ENCODE results near the gene RECK.
A peak's percentile ranks its signal among the peaks of the same experiment; 100 is the strongest.
"Not testable (repeated sequence)": the region's sequence is repeated elsewhere in the genome, so short reads cannot be mapped to it uniquely, and the experiment has no call there.

Gene RECK, protein sequence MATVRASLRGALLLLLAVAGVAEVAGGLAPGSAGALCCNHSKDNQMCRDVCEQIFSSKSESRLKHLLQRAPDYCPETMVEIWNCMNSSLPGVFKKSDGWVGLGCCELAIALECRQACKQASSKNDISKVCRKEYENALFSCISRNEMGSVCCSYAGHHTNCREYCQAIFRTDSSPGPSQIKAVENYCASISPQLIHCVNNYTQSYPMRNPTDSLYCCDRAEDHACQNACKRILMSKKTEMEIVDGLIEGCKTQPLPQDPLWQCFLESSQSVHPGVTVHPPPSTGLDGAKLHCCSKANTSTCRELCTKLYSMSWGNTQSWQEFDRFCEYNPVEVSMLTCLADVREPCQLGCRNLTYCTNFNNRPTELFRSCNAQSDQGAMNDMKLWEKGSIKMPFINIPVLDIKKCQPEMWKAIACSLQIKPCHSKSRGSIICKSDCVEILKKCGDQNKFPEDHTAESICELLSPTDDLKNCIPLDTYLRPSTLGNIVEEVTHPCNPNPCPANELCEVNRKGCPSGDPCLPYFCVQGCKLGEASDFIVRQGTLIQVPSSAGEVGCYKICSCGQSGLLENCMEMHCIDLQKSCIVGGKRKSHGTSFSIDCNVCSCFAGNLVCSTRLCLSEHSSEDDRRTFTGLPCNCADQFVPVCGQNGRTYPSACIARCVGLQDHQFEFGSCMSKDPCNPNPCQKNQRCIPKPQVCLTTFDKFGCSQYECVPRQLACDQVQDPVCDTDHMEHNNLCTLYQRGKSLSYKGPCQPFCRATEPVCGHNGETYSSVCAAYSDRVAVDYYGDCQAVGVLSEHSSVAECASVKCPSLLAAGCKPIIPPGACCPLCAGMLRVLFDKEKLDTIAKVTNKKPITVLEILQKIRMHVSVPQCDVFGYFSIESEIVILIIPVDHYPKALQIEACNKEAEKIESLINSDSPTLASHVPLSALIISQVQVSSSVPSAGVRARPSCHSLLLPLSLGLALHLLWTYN

DNA sequence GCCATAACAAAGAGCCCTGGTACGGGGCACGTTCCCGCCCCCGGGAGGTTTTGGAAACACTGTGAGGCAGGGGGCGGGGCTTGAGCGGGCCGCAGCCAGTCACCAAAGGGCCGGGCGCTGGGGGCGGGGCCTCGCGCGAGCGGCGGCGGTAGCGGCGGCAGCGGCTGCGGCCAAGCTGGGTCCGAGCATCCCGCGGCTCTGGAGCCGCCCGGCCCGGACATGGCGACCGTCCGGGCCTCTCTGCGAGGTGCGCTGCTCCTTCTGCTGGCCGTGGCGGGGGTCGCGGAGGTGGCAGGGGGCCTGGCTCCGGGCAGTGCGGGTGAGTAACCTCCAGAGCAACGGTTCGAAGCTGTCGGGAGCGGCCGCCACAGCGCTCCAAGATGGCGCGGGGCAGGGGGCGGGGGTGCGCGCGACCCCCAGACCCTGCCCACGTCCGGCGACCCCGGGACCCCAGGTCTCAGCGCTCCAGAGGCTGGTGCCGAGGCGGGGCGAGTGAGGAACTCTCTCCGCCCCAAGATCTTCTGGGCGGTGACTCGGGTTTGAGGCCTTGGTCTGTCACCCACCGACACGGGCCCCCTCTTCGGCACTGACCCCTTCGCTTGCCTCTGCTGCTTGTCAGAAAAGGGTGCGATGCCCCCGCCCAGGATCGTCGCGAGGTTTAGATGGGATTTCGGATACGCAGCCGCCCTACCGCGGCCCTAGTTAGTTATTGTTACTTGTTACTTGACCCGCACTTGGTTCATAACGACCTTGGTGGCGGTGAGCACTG is at the start of gene RECK:
Gene RECK, plus strand, starts transcription at position 134 of the 769 bp plus-strand sequence. Its CDS starts 86 bp downstream, at position 220.
- peak; percentile 72 for DNase-seq (ENCODE audit: low read depth)

DNA sequence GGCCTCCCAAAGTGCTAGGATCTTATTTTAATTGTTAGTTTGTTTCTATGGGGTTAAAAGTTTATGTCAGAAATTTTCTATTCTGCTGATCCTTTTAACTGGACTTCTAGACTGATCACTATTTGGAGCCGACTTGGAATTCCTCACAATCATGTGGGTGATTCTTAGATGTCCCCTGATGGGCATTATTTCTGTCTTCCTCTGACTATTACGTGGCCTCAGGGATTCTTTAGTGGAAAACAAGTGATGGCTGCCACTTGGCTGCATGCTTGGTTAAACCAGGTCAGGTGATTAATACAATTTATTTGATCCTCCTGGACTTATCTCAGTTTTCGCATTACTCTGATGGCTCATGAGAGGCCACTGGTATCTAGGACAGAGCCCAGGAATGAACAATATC is 46.6 kb upstream of the RECK start:
- no peak for DNase-seq (ENCODE audit: low read depth)

DNA sequence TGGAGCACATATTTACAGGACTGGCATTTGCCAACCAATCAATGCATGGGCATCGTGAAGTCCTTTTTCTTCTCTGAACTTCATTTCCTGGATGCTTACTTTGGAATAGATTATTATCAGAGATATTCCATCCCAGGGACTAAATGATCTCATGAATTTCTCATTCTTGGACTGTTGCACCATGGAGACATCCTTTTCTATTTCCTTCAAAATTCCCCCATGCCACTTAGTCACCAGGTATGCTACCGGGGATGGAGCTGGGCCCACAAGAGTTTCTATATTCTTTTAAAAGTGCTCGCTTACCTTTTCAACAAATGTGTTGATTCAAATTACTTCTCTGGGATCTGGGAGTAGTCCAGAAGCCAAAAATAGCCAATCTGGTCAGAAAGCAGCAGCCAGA is 43.6 kb upstream of the RECK start:
- not testable (repeated sequence) for DNase-seq (ENCODE audit: low read depth)

DNA sequence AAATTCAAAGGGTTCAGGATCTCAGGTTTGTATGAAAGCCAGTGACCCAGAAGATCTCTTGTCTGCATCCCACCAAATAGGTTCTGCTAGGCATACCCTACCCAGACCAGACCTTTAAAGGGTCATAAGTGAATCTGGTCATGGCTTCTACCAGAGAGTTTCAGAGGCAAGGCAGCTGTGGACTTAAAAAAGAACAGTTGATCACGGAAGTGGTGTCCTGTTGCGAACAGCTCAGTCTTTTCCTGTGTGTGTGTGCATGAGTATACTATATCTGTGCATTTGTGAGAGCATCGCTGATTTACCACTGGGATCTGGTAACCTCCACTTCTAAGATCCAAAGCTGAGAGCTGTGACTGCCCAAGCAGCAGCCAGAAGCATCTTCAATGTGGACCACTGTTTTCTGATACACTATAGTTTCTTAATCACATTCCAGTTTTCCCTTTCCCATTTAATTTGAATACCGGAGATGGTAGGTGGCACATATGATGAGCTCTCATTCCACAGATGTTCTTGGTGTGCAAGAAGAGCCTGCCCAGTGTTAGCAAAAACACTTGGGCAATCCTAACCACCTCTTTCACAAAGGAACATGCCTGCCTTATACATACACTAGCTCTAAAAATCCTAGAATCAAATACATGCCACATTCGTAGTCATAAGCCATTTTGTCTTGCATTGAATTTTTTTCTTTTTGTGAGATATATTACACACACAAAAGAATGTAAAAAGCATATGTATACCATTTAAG is 42.6 kb upstream of the RECK start:
- DNase-seq (ENCODE audit: low read depth), result no peak

DNA sequence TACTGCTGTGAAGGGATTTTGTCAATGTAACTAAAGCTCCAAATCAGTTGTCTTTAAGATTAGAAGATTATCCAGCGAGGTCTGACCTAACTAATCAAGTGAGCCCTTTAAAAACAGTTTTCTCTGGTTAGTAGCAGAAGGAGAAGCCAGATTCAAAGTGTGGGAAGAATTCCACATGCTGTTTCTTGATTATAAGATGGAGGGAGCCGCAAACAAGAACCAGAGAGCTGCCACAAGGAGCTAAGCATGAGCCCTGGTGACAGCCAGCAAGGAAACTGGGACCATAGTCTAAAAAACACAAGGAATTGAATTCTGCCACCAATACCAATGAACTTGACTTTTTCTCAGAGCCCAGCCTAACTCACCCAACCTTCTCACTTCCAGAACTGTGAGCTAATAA is 41.8 kb upstream of the RECK start:
- DNase-seq (ENCODE audit: low read depth), result no peak

DNA sequence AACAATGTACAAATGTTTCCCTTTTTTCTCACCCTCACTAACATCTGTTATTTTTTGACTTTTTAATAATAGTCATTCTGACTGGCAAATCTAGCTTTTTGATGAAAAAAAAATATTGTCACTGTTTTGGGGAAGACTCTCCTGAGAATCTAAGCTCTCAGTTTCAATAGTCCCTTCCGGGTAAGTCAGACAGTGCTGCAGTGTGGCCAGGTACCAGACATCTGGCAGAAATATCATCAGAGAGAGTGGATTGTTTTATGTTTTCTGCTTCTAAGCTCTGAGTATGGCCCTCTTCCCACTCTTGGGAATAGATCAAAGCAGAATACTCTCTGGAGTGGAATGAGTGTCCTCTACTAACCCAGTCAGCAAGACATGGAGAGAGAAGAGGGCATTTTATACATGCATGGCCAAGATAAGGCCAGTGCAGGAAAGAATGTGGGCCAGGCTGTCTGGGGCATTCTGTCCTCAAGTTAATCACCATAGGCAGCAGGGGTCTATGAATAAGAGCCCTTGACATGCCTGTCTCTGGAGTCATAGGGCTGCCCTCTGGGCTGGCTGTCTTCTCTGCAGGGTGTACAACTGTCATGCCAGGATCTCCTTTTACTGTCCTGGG is 40.2 kb upstream of the RECK start:
- DNase-seq (ENCODE audit: low read depth), result no peak

DNA sequence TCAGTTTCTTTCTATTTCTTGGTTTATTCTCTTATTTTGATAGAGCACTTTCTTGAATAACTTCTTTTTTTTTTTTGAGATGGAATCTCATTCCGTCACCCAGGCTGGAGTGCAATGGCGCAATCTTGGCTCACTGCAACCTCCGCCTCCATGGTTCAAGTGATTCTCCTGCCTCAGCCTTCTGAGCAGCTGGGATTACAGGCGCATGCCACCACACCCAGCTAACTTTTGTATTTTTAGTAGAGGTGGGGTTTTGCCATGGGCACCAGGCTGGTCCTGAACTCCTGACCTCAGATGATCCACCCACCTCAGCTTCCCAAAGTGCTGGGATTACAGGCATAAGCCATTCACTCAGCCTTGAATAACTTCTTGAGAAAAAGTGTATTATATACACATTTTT is 39.7 kb upstream of the RECK start:
- DNase-seq (ENCODE audit: low read depth), result not testable (repeated sequence)

DNA sequence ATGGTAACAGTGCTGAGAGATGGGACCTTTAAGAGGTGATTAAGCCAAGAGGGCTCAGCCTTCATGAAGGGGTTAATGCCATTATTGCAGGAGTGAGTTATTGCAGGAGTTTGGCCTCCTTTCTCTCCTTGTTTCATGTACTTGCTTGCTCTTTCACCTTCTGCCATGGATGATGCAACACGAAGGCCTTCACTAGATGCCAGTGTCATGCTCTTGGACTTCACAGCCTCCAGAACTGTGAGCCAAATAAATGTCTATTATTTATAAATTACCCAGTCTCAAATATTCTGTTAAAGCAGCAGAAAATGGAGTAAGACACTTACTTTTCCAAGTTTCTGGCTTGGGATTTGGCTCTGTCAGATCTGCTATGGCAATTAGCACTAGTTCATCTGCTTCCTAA is 38.4 kb upstream of the RECK start:
- DNase-seq (ENCODE audit: low read depth), result no peak

DNA sequence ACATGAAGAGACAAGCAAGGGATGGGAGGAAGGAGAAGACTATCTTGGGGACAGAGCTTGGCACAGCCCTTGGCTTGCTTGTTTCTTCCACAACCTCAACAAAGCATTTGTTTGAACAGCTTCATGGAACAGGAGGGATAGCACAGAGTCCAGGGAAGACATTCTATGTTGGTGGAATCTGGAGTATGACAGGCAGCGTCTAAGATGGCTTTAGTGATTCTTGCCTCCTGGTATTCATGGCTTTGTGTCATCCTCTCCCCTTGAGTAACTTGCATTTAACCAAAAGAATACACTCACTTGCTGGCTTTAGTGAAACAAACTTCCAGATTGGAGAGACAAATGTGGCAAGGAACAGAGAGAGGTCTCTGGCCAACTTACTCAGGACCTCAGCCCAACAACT is 30.8 kb upstream of the RECK start:
- no peak for DNase-seq (ENCODE audit: low read depth)

DNA sequence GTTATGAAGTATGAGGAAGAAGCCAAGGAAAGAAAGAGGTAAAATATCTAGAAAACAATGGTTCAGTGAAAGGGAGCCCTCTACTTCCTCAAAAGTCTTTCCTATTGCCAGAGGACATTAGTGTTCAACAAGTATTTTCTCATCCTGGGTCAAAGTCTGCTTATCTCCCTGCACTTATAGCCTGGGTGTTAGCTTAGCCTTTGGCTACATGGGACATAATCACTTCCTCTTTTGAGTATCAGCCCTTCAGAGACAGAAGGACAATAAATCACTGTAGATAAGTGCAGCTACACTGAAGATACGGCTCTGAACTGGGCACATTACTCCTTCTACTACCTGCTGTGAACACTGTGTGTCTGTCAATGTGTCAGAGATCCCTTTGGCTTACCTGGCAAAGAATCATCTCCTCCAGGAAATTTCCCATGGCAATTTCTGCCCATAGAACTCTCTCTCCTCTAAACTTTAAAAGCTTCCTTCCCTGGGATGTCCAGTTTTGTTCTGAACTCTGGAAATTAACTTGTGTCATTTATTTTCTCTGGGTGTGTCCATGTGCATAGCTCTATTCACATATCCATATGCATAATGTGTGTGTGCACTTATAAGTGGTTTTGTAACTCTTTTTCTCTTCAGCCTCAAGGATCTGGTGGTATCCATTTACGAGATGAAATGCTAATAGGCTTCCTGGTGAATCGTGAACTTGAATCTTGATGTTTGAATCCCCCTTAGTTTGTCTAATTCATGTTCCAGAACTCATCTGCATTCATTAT is 30.0 kb upstream of the RECK start:
- no peak for DNase-seq (ENCODE audit: low read depth)

DNA sequence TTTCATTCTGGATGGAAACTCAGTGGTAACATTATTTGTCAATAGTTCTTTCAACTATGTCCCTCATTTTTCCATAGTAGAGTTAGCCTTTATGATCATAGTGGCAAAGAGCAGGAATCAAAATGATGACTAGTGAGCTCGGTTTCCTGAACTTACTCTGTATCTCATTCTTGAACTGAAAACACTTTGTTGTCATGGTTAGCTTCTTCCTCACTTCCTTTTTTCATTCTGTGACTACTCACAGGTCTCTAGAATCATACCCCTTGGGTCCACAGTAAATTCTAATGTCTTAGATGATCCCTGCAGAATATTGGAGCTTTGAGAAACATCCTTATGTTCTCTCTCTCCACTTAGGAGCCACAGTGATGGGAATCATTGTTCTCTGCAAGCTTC is 29.4 kb upstream of the RECK start:
- DNase-seq (ENCODE audit: low read depth), result no peak

DNA sequence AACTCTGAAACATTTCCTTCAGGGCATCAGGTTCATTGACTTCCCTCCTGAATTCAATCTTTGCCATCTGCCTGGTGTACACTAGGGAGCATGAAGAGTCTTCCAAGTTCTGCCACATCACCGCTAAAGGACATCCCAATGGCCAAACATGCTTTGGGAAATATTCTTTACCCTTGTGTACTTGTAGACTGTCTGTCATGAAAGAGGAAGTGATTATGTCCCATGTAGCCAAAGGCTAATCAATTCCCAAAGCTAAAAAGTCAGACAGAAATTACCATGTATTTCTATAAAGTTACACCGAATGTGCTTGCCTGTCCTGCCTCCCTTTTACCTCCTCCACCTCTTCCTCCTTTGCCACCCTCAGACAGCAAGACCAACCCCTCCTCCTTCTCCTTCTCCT is 28.9 kb upstream of the RECK start:
- no peak for DNase-seq (ENCODE audit: low read depth)

DNA sequence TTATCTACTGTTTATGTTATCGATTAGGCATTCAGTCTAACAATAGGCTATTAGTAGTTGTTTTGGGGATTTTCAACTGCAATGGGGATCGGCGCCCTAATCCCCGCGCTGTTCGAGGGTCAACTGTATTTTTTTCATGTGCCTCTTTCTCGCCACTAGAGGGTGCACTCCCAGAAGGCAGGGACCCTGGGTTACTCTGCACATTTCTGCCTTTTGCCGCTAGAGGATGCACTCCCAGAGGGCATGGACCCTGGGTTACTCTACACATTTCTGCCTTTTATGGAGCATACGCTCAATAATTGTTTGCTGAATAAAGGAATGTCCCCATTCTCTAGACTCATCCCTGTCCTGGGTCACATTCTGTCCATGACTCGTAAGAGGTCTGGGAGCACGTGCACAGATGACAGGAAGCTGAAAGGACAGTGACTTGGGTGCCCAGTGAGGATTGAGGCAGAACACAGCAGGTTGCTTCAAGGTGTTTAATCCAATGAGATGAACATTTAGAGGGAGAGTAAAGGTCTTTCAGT is 27.9 kb upstream of the RECK start:
- DNase-seq (ENCODE audit: low read depth), result no peak

DNA sequence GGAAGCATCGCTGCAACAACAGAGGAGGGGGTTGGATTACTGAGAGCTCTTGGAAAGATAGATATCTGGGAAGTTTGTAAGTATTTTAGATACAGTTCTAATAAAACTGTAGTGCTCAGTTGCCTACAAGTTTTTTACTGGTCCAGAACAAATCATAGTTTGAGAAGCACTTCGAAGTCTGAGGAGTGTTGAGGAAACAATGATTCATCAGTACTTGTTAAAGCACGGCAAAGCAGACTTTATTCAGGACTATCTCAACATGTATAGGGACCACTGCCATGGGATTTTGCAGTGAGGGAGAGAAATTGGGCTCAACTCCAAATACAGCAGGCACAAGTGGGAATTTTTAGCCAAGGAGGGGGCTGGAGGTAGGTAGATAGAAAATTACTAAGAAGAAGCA is 25.3 kb upstream of the RECK start:
- no peak for DNase-seq (ENCODE audit: low read depth)

DNA sequence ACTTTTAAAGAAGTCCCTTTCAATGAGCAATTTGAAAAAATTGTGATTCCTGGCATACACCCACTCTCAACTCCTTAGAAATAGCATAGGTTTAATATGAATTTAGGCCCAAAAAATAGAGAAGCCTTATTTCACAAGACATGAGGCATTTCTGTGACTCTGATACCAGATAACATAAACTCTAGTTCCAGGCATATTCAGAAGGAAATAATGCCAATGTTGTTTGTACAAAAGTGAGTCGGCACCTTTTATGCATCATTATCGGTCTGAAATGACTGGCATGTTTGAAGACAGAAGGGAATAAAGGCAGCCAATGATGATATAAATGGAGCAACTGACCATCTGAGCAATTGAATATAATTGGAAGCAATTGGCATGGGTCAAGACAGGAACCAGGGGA is 19.4 kb upstream of the RECK start:
- no peak for DNase-seq (ENCODE audit: low read depth)

DNA sequence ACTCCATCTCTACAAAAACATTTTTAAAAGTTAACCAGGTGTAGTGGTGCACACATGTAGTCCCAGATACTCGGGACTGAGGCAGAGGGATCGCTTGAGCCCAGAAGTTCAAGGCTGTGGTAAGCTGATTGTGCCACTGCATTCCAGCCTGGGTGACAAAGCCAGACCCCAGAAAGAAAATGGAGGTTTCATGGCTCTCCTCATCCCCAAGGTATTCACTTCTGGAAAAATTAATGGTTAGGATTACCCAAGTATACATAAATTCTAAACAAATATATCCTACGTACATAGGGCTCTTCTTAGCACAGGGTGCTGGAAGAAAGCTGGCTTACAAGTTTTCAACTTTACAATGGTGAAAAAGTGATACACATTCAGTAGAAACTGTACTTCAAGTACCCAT is 18.6 kb upstream of the RECK start:
- no peak for DNase-seq (ENCODE audit: low read depth)

DNA sequence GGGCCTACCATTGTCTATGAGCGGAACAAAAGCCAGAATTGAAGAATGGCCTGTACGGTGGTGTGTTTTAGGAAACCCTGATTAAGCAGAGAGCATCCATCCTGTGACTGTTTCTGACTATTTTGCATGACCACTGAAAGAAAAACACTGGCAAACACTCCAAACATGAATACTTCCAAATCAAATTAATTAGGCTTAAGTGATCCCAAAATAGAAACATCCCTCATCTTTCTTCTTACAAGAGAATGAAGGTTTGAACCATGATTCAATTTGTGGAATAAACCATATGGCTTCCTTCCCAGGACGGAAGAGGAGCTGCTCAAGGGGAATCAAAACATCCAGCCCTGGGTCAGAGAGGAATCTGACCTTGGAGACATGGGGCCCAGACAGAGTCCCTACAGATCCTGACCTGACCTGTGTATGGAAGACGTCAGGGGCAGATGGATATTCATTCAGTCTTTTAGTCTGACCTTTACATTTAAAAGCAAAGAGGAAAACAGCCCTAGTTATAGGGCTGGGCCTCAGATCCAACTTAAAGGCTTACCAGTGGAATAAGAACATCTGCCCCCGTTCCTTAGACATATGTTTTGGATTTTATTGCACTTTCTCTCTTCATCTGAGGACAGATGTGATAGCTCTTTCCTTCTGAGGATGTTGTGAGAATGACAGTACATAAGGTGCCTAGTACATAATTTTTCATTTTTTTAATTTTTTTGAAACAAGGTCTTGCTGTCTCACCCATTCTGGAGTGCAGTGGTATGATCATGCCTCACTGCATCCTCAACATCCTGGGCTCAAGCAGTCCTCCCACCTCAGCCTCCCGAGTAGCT is 17.6 kb upstream of the RECK start:
- peak; percentile 51 for DNase-seq (ENCODE audit: low read depth)

DNA sequence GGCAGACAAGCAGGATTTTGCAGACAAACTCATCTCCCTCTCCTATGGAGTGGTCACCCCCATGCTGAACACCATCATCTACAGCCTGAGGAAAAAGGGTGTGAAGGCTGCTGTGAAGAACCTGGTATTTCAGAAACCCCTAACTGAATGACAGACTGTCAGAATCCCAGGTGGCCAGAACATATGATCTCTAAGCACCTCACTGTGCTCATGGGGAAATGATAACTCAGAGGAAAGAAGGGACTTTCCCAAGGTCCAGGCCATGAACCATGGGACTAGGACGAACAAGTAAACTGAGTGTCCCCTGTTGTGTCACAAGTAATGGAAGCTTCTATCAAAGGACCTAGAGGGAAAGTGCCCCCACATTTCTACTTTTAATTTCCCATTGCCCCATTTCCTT is 14.7 kb upstream of the RECK start:
- no peak for DNase-seq (ENCODE audit: low read depth)

Data from stromal cell of bone marrow (primary cell).